HEK293 (cell line): ENCODE results near the gene CEBPZ.
A peak's percentile ranks its signal among the peaks of the same experiment; 100 is the strongest.

Experiments
- GLI2 ChIP-seq: fragments of 450-650 bp; formaldehyde crosslinking; IDR thresholded peaks from 2 replicates; pipeline ENCODE4; 2017; ENCODE audit warnings: missing biosample characterization, missing genetic modification characterization, low read depth, borderline replicate concordance
- GLI4 ChIP-seq: fragments of 450-650 bp; formaldehyde crosslinking; IDR thresholded peaks from 2 replicates; pipeline ENCODE4 v1.5.1; 2016; ENCODE audit warnings: missing biosample characterization, missing genetic modification characterization
- SCRT2 ChIP-seq: fragments of 450-650 bp; formaldehyde crosslinking; IDR thresholded peaks from 2 replicates; pipeline ENCODE4 v1.5.1; 2016; ENCODE audit warnings: missing biosample characterization, missing genetic modification characterization
- WT1 ChIP-seq: fragments of 450-650 bp; formaldehyde crosslinking; IDR thresholded peaks from 2 replicates; pipeline ENCODE4 v1.5.1; 2016; ENCODE audit warnings: missing biosample characterization, missing genetic modification characterization
- ZBTB20 ChIP-seq: fragments of 450-650 bp; formaldehyde crosslinking; IDR thresholded peaks from 2 replicates; pipeline ENCODE4 v1.5.1; 2016; ENCODE audit warnings: missing biosample characterization, missing genetic modification characterization
- ZBTB21 ChIP-seq: fragments of 450-650 bp; formaldehyde crosslinking; IDR thresholded peaks from 2 replicates; pipeline ENCODE4 v1.5.1; 2017; ENCODE audit warnings: missing biosample characterization, missing genetic modification characterization
- ZBTB44 ChIP-seq: fragments of 450-650 bp; IDR thresholded peaks from 2 replicates; pipeline ENCODE4 v1.5.1; 2018; ENCODE audit warnings: missing biosample characterization, mild to moderate bottlenecking, missing genetic modification characterization
- ZBTB8A ChIP-seq: fragments of 450-650 bp; formaldehyde crosslinking; IDR thresholded peaks from 2 replicates; pipeline ENCODE4 v1.5.1; 2016; ENCODE audit warnings: missing biosample characterization, missing genetic modification characterization
- ZEB2 ChIP-seq: fragments of 450-650 bp; formaldehyde crosslinking; IDR thresholded peaks from 2 replicates; pipeline ENCODE4 v1.5.1; 2016; ENCODE audit warnings: missing biosample characterization, missing genetic modification characterization
- ZFP3 ChIP-seq: fragments of 450-650 bp; formaldehyde crosslinking; IDR thresholded peaks from 2 replicates; pipeline ENCODE4 v1.5.1; 2016; ENCODE audit warnings: low read depth, missing biosample characterization, missing genetic modification characterization
- ZFP41 ChIP-seq: fragments of 450-650 bp; formaldehyde crosslinking; IDR thresholded peaks from 2 replicates; pipeline ENCODE4 v1.5.1; 2016; ENCODE audit warnings: missing biosample characterization, missing genetic modification characterization, borderline replicate concordance
- ZNF112 ChIP-seq: fragments of 450-650 bp; formaldehyde crosslinking; IDR thresholded peaks from 2 replicates; pipeline ENCODE4 v1.5.0; 2017; ENCODE audit warnings: missing biosample characterization, missing genetic modification characterization
- ZNF114 ChIP-seq: fragments of 450-650 bp; formaldehyde crosslinking; IDR thresholded peaks from 2 replicates; pipeline ENCODE4 v1.5.0; 2017; ENCODE audit warnings: missing biosample characterization, missing genetic modification characterization
- ZNF133 ChIP-seq: fragments of 450-650 bp; formaldehyde crosslinking; IDR thresholded peaks from 2 replicates; pipeline ENCODE4 v1.5.1; 2016; ENCODE audit warnings: missing biosample characterization, missing genetic modification characterization
- ZNF138 ChIP-seq: fragments of 450-650 bp; formaldehyde crosslinking; IDR thresholded peaks from 2 replicates; pipeline ENCODE4 v1.5.1; 2016; ENCODE audit warnings: missing biosample characterization, missing genetic modification characterization, borderline replicate concordance
- ZNF146 ChIP-seq: fragments of 450-650 bp; formaldehyde crosslinking; IDR thresholded peaks from 2 replicates; pipeline ENCODE4 v1.5.1; 2016; ENCODE audit warnings: missing biosample characterization, missing genetic modification characterization
- ZNF18 ChIP-seq: fragments of 450-650 bp; formaldehyde crosslinking; IDR thresholded peaks from 2 replicates; pipeline ENCODE4 v1.5.1; 2016; ENCODE audit warnings: missing biosample characterization, missing genetic modification characterization
- ZNF184 ChIP-seq: fragments of 450-650 bp; IDR thresholded peaks from 2 replicates; pipeline ENCODE4 v1.5.1; 2018; ENCODE audit warnings: missing biosample characterization, mild to moderate bottlenecking, missing genetic modification characterization
- ZNF211 ChIP-seq: fragments of 450-650 bp; formaldehyde crosslinking; IDR thresholded peaks from 2 replicates; pipeline ENCODE4 v1.5.1; 2016; ENCODE audit warnings: low read depth, missing biosample characterization, missing genetic modification characterization
- ZNF37A ChIP-seq: fragments of 450-650 bp; IDR thresholded peaks from 2 replicates; pipeline ENCODE4 v1.5.1; 2018; ENCODE audit warnings: missing biosample characterization, missing genetic modification characterization
- ZNF433 ChIP-seq: fragments of 450-650 bp; formaldehyde crosslinking; IDR thresholded peaks from 2 replicates; pipeline ENCODE4 v1.5.1; 2016; ENCODE audit warnings: missing biosample characterization, missing genetic modification characterization, low read depth
- ZNF501 ChIP-seq: fragments of 450-650 bp; formaldehyde crosslinking; IDR thresholded peaks from 2 replicates; pipeline ENCODE4 v1.5.1; 2016; ENCODE audit warnings: missing biosample characterization, missing genetic modification characterization
- ZNF518A ChIP-seq: fragments of 450-650 bp; formaldehyde crosslinking; conservative IDR thresholded peaks from 2 replicates; pipeline ENCODE4 v1.5.1; 2016; ENCODE audit warnings: low read depth, missing biosample characterization, missing genetic modification characterization
- ZNF580 ChIP-seq: fragments of 450-650 bp; formaldehyde crosslinking; IDR thresholded peaks from 2 replicates; pipeline ENCODE4 v1.5.1; 2016; ENCODE audit warnings: missing biosample characterization, missing genetic modification characterization
- ZNF626 ChIP-seq: fragments of 450-650 bp; sonication (Bioruptor Pico); formaldehyde crosslinking; IDR thresholded peaks from 2 replicates; pipeline ENCODE4 v1.5.1; 2018; ENCODE audit warnings: missing biosample characterization, missing genetic modification characterization, inconsistent platforms
- ZNF658 ChIP-seq: fragments of 450-650 bp; formaldehyde crosslinking; IDR thresholded peaks from 2 replicates; pipeline ENCODE4; 2016; ENCODE audit warnings: missing biosample characterization, missing genetic modification characterization
- ZNF660 ChIP-seq: fragments of 450-650 bp; IDR thresholded peaks from 2 replicates; pipeline ENCODE4 v1.5.1; 2018; ENCODE audit warnings: missing biosample characterization, mild to moderate bottlenecking, missing genetic modification characterization
- ZNF664 ChIP-seq: fragments of 450-650 bp; formaldehyde crosslinking; IDR thresholded peaks from 2 replicates; pipeline ENCODE4 v1.5.1; 2016; ENCODE audit warnings: missing biosample characterization, missing genetic modification characterization
- ZNF76 ChIP-seq: fragments of 450-650 bp; formaldehyde crosslinking; IDR thresholded peaks from 2 replicates; pipeline ENCODE4; 2016; ENCODE audit warnings: low read depth, missing biosample characterization, missing genetic modification characterization, borderline replicate concordance
- TF ChIP-seq, protein P1 (sequence below): fragments of 450-650 bp; formaldehyde crosslinking; IDR thresholded peaks from 2 replicates; pipeline ENCODE4 v1.5.1; 2016; ENCODE audit warnings: missing biosample characterization, missing genetic modification characterization, low read depth

CEBPZ gene

GRCh38 chr2:37196320-37197195 is 34.8 kb downstream of the CEBPZ start, which contains the start of gene CEBPZOS (continued):
- TF ChIP-seq ZNF184 (tag by site-specific recombination) (no peak), ZNF518A (peak; percentile 64), ZNF146 (tag by site-specific recombination) (no peak), ZFP3 (tag by site-specific recombination) (no peak), ZNF114 (tag by site-specific recombination) (no peak), ZNF658 (tag by site-specific recombination) (no peak), GLI2 (tag by site-specific recombination) (no peak), SCRT2 (tag by site-specific recombination) (peak; percentile 98), ZBTB44 (tag by site-specific recombination) (no peak), ZNF138 (tag by site-specific recombination) (no peak), ZNF626 (tag by site-specific recombination) (no peak), ZNF580 (tag by site-specific recombination) (no peak; the same call in 1 of the 2 replicates), ZEB2 (peak; percentile 73; the same call in 1 of the 2 replicates), ZBTB20 (tag by site-specific recombination) (peak; percentile 52; the same call in 1 of the 2 replicates), ZNF660 (tag by site-specific recombination) (no peak; the same call in 1 of the 2 replicates), ZNF37A (no peak), ZNF664 (0 out of 2 replicates have a peak, but pooled peaks have one; percentile 40), WT1 (no peak), GLI4 (tag by site-specific recombination) (no peak), ZNF501 (tag by site-specific recombination) (peak; percentile 68; the same call in 1 of the 2 replicates), ZNF211 (tag by site-specific recombination) (no peak), ZNF112 (tag by site-specific recombination) (no peak), ZBTB21 (tag by site-specific recombination) (no peak), ZNF133 (tag by site-specific recombination) (no peak), ZBTB8A (peak; percentile 31; the same call in 1 of the 2 replicates), ZNF433 (tag by site-specific recombination) (no peak), ZNF76 (tag by site-specific recombination) (no peak; the same call in 1 of the 2 replicates), ZNF18 (tag by site-specific recombination) (no peak), ZFP41 (tag by site-specific recombination) (no peak)
- TF ChIP-seq, protein P1, sequence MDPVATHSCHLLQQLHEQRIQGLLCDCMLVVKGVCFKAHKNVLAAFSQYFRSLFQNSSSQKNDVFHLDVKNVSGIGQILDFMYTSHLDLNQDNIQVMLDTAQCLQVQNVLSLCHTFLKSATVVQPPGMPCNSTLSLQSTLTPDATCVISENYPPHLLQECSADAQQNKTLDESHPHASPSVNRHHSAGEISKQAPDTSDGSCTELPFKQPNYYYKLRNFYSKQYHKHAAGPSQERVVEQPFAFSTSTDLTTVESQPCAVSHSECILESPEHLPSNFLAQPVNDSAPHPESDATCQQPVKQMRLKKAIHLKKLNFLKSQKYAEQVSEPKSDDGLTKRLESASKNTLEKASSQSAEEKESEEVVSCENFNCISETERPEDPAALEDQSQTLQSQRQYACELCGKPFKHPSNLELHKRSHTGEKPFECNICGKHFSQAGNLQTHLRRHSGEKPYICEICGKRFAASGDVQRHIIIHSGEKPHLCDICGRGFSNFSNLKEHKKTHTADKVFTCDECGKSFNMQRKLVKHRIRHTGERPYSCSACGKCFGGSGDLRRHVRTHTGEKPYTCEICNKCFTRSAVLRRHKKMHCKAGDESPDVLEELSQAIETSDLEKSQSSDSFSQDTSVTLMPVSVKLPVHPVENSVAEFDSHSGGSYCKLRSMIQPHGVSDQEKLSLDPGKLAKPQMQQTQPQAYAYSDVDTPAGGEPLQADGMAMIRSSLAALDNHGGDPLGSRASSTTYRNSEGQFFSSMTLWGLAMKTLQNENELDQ (tag by site-specific recombination) = no peak
